ENCODE results near the gene STEAP1B. TPM values are rescaled to one million over a fixed set of nuclear protein-coding genes. Genes with fewer than 3 reads are reported as not detected.

The STEAP1B gene
- total RNA-seq, 1 donor = 31.8 TPM

- Histone ChIP-seq H4K20me1 (ENCODE audit: insufficient read depth, low read length) (no peaks in the 10 kb centered on the region), H3K9me3 (ENCODE audit: low read depth, low read length) (no peaks in the 10 kb centered on the region), H3K27me3 (ENCODE audit: insufficient read depth, low read length) (no peaks in the 10 kb centered on the region), H3K27ac (ENCODE audit: low read depth, low read length) (no peak overlapping the region), H3K4me1 (ENCODE audit: insufficient read depth, low read length) (peaks cover 7% of the 10 kb centered on the region), H3K36me3 (ENCODE audit: insufficient read depth, low read length) (no peaks in the 10 kb centered on the region), H3K4me2 (ENCODE audit: insufficient read depth, low read length) (no peak overlapping the region), H3K4me3 (ENCODE audit: insufficient read depth, low read length) (no peak overlapping the region), H3K79me2 (ENCODE audit: insufficient read depth, low read length) (peaks cover 15% of the 10 kb centered on the region), H2AFZ (ENCODE audit: low read length) (no peak overlapping the region)
- DNase-seq (ENCODE audit: insufficient read length, low spot score, missing footprints) = no peak
- TF ChIP-seq CTCF (IDR thresholded peaks at IDR 0.05; ENCODE audit: extremely low read depth, low read depth, low read length) = no peak
Measured at GRCh38 chr7:22445853-22446252, 54.1 kb downstream of the STEAP1B start.

- H3K27ac ChIP-seq (ENCODE audit: low read depth, low read length) = no peak overlapping the region
- no peaks in the 10 kb centered on the region for H3K27me3 ChIP-seq (ENCODE audit: insufficient read depth, low read length)
- TF ChIP-seq CTCF (IDR thresholded peaks at IDR 0.05; ENCODE audit: extremely low read depth, low read depth, low read length) = no peak
- no peaks in the 10 kb centered on the region for H4K20me1 ChIP-seq (ENCODE audit: insufficient read depth, low read length)
- no peak overlapping the region for H2AFZ ChIP-seq (ENCODE audit: low read length)
- H3K4me1 ChIP-seq (ENCODE audit: insufficient read depth, low read length) = peaks cover 7% of the 10 kb centered on the region
- DNase-seq (ENCODE audit: insufficient read length, low spot score, missing footprints) = peak; percentile 63
- peaks cover 15% of the 10 kb centered on the region for H3K79me2 ChIP-seq (ENCODE audit: insufficient read depth, low read length)
- H3K4me2 ChIP-seq (ENCODE audit: insufficient read depth, low read length) = no peak overlapping the region
- H3K9me3 ChIP-seq (ENCODE audit: low read depth, low read length) = no peaks in the 10 kb centered on the region
- no peak overlapping the region for H3K4me3 ChIP-seq (ENCODE audit: insufficient read depth, low read length)
- H3K36me3 ChIP-seq (ENCODE audit: insufficient read depth, low read length) = no peaks in the 10 kb centered on the region
Measured at GRCh38 chr7:22445140-22445743, 54.7 kb downstream of the STEAP1B start.

GRCh38 chr7:22444181-22444971 lies 55.6 kb downstream of the STEAP1B start:
- H2AFZ ChIP-seq (ENCODE audit: low read length) = no peak overlapping the region
- DNase-seq (ENCODE audit: insufficient read length, low spot score, missing footprints) = no peak
- peaks cover 15% of the 10 kb centered on the region for H3K79me2 ChIP-seq (ENCODE audit: insufficient read depth, low read length)
- no peak overlapping the region for H3K4me3 ChIP-seq (ENCODE audit: insufficient read depth, low read length)
- no peaks in the 10 kb centered on the region for H4K20me1 ChIP-seq (ENCODE audit: insufficient read depth, low read length)
- peaks cover 7% of the 10 kb centered on the region for H3K4me1 ChIP-seq (ENCODE audit: insufficient read depth, low read length)
- no peaks in the 10 kb centered on the region for H3K9me3 ChIP-seq (ENCODE audit: low read depth, low read length)
- H3K36me3 ChIP-seq (ENCODE audit: insufficient read depth, low read length) = no peaks in the 10 kb centered on the region
- no peak overlapping the region for H3K4me2 ChIP-seq (ENCODE audit: insufficient read depth, low read length)
- no peak overlapping the region for H3K27ac ChIP-seq (ENCODE audit: low read depth, low read length)
- no peak for TF ChIP-seq CTCF (IDR thresholded peaks at IDR 0.05; ENCODE audit: extremely low read depth, low read depth, low read length)
- no peaks in the 10 kb centered on the region for H3K27me3 ChIP-seq (ENCODE audit: insufficient read depth, low read length)
